HFFc6 (cell line): Measurements from ENCODE around the gene ANKRD6. TPM values are rescaled to one million over a fixed set of nuclear protein-coding genes. Genes with fewer than 3 reads are reported as not detected.

ENCODE experiments used
- DNase-seq: peaks from one replicate; pipeline ENCODE4 v3.0.0-alpha.2; 2018
- H3K27ac Mint-ChIP-seq: 2 replicates; pipeline ENCODE4 v1.8.0; 2020; ENCODE audit warnings: mild to moderate bottlenecking, mixed read lengths
- H3K27me3 Mint-ChIP-seq: 2 replicates; pipeline ENCODE4 v1.8.0; 2021; ENCODE audit warnings: mild to moderate bottlenecking, moderate library complexity, mixed read lengths; ENCODE audit not compliant: insufficient read depth
- H3K36me3 Mint-ChIP-seq: 2 replicates; pipeline ENCODE4 v1.8.0; 2021; ENCODE audit warnings: low read depth, mixed read lengths
- H3K4me1 Mint-ChIP-seq: 2 replicates; pipeline ENCODE4 v1.8.0; 2020; ENCODE audit warnings: low read depth, mixed read lengths
- H3K4me3 Mint-ChIP-seq: 2 replicates; pipeline ENCODE4 v1.8.0; 2020; ENCODE audit warnings: mild to moderate bottlenecking, moderate library complexity, mixed read lengths
- H3K9me3 Mint-ChIP-seq: 2 replicates; pipeline ENCODE4 v1.8.0; 2020; ENCODE audit warnings: mild to moderate bottlenecking, mixed read lengths
- total RNA-seq, 6 experiments: library from RNA; stranded (reverse); fragmentation: NEBNext Ultra II Directional; extraction: Animal tissue kit (Norgen Biotek cat#: 25700); gene quantifications; 2 replicates in 1 of 6; 3 replicates in 5 of 6; pipeline ENCODE4 v1.2.3, GENCODE V29; 2021
- TF ChIP-seq, protein P1 (sequence below): fragments of 200-600 bp; sonication (generic); IDR thresholded peaks from 2 replicates; pipeline ENCODE4 v1.5.0; 2021; ENCODE audit warnings: antibody characterized with exemption, mild to moderate bottlenecking

Gene ANKRD6
- total RNA-seq, 6 experiments from 2014 or later = not detected

DNA sequence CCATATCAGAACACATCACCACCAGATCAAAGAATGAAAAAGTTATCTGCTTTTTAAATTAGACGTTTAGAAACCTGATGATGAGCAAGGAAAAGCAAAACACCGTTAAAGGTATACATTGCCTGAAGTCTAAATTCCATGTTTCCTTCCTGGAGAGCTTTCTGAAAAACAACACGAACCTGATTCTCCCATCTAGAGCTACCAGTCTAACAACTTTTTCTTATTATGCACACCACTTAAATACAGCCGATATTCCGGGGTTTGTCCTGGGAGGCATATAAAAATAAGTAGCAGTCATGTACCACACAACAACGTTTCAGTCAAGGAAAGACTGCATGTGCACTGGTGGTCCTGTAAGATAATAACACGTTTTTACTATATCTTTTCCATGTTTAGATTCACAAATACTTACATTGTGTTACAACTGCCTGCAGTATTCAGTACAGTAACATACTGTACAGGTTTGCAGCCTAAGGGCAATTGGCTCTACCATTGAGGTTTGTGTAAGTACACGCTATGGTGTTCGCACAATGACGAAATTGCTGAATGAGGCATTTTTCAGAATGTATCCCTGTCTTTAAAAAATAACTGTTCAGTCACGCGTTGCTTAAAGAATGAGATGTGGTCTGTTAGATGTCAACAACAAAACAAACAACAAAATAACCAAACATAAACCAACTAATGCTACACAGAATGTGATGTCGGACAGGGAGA lies 224.7 kb downstream of the ANKRD6 start:
- H3K27me3 Mint-ChIP-seq = no peaks in the 10 kb centered on the region
- H3K4me1 Mint-ChIP-seq = peaks cover 14% of the 10 kb centered on the region
- H3K36me3 Mint-ChIP-seq = peaks cover 60% of the 10 kb centered on the region
- no peak overlapping the region for H3K27ac Mint-ChIP-seq
- no peak for DNase-seq
- no peak overlapping the region for H3K4me3 Mint-ChIP-seq
- no peaks in the 10 kb centered on the region for H3K9me3 Mint-ChIP-seq
- TF ChIP-seq, protein P1, sequence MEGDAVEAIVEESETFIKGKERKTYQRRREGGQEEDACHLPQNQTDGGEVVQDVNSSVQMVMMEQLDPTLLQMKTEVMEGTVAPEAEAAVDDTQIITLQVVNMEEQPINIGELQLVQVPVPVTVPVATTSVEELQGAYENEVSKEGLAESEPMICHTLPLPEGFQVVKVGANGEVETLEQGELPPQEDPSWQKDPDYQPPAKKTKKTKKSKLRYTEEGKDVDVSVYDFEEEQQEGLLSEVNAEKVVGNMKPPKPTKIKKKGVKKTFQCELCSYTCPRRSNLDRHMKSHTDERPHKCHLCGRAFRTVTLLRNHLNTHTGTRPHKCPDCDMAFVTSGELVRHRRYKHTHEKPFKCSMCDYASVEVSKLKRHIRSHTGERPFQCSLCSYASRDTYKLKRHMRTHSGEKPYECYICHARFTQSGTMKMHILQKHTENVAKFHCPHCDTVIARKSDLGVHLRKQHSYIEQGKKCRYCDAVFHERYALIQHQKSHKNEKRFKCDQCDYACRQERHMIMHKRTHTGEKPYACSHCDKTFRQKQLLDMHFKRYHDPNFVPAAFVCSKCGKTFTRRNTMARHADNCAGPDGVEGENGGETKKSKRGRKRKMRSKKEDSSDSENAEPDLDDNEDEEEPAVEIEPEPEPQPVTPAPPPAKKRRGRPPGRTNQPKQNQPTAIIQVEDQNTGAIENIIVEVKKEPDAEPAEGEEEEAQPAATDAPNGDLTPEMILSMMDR = no peak

DNA sequence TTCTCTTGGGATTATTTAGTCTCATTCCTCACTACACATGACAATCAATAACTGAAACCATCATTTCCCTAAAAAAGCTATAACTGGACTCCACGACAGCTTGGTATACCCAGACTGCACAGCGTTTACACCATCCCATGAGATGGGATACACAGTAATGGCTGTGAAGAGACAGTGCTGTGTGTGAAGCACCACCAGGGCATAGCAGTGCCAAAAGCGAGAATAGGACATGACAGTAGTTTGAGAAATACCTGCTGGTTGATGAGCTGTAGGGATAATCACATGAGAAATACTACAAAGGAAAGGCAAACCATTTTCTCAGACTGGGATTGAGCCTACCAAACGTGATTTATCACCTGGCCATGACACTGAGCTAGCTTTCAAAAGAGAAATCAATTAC lies 228.0 kb downstream of the ANKRD6 start:
- Mint-ChIP-seq H3K9me3 (no peaks in the 10 kb centered on the region), H3K4me3 (no peak overlapping the region), H3K27ac (no peak overlapping the region), H3K27me3 (no peaks in the 10 kb centered on the region), H3K4me1 (no peaks in the 10 kb centered on the region), H3K36me3 (peaks cover 53% of the 10 kb centered on the region)
- TF ChIP-seq, protein P1 = no peak
- DNase-seq = no peak

DNA sequence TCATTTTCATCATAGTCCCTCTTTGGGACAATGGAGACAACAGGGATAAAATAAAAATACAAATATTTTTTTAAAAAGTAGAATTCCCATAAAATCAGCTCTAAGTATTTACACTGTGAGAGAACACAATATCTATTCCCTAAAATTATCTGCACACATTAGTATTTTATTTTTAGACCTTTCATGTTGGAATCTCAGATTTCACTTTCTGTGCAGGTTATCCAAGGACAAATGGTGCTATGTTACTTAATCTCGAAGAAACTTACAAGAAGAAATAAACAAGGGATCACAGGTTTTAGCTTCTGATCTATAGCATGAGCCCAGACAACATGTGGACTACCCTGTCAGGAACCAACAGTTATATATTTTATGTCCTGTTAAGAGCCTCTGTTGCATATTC lies 228.6 kb downstream of the ANKRD6 start:
- TF ChIP-seq, protein P1 = no peak
- Mint-ChIP-seq H3K36me3 (peaks cover 48% of the 10 kb centered on the region), H3K27me3 (no peaks in the 10 kb centered on the region; the same call in 1 of the 2 replicates), H3K27ac (no peak overlapping the region), H3K4me3 (no peak overlapping the region), H3K4me1 (no peaks in the 10 kb centered on the region), H3K9me3 (no peaks in the 10 kb centered on the region)
- no peak for DNase-seq

DNA sequence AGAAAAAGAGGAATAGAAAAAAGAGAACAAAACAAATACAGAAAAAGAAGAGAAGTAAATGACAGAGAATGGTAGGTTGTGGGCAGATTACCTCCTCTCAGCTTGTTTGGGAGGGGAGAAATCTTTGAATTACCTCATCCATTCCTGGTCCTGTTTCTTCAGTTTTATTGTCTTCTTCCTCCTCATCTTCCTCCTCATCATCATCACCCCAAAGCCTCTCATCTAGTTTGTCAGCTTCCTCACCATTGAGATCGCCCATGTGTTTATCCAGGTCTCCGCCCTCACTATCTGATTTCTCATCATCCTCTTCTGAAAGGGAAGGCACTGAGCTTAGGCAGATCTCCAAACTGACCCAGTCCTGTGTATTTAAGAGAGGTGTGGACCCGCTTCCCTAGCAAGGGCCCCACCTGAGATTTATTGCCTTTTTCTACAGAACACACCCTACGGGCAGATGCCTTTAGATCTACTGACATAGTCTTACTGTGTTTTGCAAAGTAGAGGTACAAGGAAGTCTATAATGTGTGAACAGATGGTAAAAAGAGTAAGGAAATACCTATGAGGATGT lies 229.8 kb downstream of the ANKRD6 start:
- Mint-ChIP-seq H3K9me3 (no peaks in the 10 kb centered on the region), H3K27ac (no peak overlapping the region), H3K36me3 (peaks cover 37% of the 10 kb centered on the region), H3K4me1 (no peaks in the 10 kb centered on the region), H3K27me3 (no peaks in the 10 kb centered on the region; the same call in 1 of the 2 replicates), H3K4me3 (no peak overlapping the region)
- TF ChIP-seq, protein P1 = no peak
- DNase-seq = no peak

DNA sequence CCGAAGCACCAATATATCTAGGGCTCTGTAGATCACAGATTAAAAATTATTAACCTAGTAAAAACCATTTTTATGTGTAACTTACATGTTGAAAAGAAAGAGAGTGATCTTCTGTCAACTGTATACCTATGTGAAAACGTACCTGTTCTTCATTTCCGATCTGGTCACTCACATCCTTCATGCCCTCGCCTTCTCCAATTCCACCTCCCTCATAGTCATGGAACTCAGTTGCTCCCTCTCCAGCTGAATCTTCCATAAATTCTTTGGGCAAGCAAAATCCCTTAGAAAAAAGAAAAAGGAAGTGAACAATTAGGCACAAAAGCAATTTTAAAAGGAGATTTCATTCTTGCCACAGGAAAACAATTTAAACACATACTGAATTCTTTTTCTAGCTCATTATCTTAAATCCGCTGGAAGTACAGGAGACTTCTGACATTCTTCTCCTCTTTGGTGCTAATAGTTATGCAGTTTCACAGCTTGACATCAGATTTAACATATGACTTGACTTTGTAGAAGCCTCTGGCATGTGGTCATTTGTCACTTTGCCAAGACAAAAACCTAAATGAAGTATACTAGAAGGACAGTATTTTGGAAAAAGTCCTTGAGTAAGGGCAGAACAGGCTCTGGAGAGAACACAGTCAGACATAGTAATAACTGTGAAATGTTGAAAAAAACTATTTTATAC lies 235.1 kb downstream of the ANKRD6 start:
- Mint-ChIP-seq H3K27me3 (no peaks in the 10 kb centered on the region; the same call in none of the 2 replicates), H3K27ac (0 out of 2 replicates have a peak overlapping the region, but pooled peaks have one; percentile 1), H3K4me1 (no peaks in the 10 kb centered on the region), H3K36me3 (peaks cover 18% of the 10 kb centered on the region; the same call in 1 of the 2 replicates), H3K9me3 (no peaks in the 10 kb centered on the region), H3K4me3 (no peak overlapping the region)
- no peak for DNase-seq
- TF ChIP-seq, protein P1 = no peak
